H4 (cell line): Measurements from ENCODE around the gene WWOX. TPM values are rescaled to one million over a fixed set of nuclear protein-coding genes. Genes with fewer than 3 reads are reported as not detected.

Experiments
- DNase-seq: peaks from one replicate; pipeline ENCODE4 v3.0.0-alpha.2; 2015; ENCODE audit warnings: low spot score
- total RNA-seq: library from RNA; depleted of rRNA; stranded (reverse); fragments of >200 nt; shearing (Covaris generic); gene quantifications from 2 replicates; pipeline ENCODE4 v1.2.3, GENCODE V29; 2014

WWOX gene
- total RNA-seq, 1 experiment from 2014 or later, result 25.4 TPM

DNA sequence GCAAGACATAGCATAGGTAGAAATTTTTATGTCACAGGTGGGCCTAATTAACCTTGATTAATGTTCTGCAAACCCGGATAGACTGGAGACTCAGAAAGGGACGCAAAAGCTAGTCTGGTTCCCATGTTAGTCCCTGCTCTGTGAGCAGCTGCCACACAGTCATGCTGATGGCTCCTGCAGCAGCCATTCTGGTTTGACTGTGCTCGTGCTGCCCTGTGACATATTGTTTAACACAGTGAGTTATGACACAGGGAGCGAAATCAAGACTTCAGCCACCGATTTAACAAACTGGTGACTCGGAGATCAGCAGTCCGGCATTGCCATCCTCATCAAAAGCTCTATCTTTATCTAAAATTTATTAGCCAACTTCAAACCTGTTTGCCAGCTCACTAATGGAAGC is 169.8 kb downstream of the WWOX start:
- no peak for DNase-seq

DNA sequence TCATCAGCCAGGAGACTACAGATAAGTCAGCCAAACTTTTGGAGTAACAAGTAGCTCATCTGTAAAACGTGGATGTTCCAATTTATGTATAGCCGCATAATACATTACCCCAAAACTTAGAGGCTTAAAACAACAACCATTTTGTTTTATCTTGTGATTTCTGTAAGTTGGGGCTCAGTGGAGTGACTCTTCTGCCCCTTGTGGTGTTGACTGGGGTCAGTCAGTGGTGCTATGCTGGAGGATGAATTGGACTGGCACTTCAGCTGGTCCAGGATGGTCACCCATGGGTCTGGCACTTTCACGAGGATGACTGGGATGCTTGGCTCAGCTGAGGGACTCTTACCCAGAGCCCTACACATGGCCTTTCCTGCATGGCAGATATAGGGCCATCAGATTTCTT is 172.5 kb downstream of the WWOX start:
- no peak for DNase-seq

DNA sequence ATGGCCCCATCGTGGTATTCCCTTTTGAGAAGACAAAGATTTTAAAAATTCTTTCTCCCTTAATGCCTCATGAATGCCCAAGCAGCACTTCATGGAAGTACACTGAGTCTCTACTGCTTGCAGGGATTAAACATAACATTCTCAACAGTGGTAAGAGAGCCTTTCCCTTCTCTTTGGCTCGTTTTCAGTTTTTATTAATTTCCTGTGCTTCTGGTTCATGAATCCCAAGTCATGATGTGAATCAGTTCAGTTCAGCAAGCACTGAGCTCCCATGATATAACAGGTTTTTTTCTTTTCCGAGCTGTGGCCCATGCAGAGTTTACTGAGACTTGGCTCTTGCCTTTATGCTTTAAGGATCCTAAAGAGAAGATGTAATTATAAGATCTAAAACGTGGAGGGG is 175.3 kb downstream of the WWOX start:
- no peak for DNase-seq

DNA sequence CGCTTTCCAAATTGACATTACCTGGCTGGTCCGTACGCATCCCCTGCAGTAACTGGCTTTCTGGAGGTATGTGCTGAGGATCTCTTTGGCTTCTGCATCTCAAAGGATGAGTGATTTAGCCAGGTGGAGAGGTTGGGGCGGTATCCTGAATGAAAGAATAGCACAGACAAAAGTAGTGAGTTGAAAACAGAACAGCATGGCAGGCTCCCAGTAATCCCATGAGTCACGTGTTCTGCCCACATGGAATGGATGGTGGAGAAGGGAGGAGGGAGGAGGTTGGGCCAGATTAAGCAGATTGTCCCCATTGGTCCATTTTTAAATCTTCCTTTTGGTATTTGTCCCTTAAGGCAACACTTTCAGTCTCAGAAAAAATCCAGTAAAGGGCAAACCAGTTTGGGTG is 176.0 kb downstream of the WWOX start:
- no peak for DNase-seq

DNA sequence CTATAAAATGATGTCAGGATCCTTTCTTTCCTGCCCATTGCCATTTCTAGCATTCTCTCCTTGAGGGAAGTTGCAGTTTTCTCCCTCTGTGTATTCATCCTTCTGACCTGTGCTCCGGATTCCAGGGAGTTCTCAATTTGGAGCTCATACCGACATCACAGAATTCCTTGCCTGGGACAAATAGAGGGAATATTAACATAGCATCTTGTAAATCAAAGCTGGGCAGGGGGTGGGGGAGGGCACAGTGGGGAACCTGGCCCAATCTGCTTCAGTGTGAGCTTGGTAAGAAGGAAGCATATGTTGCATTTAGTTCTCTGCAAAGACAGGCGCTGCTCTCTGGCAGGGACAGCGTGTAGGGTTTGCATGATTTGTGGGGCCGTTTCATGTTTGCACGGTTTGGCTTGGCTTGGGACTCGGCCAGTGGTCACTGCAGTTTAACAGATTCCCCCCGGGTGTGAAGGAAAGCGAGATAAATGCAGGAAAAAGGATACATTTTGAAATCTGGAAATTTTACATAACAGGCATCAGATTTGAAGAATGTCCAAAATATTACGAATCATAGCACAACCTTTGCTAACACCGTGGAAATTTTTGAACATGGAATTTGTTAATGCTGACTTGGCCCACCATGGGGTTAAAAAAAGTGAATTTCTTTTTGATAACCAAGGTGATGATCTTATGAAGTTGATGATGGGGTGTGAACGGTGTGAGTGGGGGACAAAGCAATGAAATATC is 178.0 kb downstream of the WWOX start:
- DNase-seq, result no peak

DNA sequence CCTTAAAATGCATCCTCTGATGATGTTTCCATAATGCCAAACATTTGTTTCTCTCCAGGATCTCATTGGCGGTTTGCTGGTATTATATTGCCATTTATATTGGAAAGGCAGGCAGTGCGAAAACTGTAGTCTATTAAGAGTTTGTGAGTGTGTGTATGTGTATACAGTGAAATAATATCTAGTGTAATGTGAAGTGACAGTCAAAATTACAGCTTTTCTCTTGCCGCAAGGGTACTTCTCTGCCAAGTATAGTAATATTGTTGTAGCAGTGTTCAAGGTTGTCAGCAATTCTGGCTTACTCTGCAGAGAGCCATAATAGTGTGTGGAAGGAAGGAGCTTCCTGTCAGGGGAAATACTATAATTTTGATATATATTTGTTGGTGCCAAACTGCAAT is 178.6 kb downstream of the WWOX start:
- no peak for DNase-seq

DNA sequence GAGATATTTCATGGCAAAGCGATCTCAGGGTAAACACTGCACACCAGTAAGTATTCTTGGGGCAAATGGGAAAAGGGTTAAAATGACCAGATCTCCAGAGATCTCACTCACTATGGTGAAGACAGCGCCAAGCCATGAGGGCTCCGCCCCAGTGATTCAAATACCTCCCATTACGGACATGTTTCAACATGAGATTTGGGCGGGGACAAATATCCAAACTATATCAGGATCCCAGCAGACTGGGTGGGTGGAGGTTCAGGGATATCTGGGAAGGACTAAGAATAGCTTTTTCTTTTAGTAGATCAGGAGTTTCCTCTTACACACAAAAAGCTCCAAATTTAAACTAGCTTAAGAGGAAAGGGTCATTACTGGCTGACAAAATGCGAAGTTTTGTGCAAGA is 181.7 kb downstream of the WWOX start:
- no peak for DNase-seq

DNA sequence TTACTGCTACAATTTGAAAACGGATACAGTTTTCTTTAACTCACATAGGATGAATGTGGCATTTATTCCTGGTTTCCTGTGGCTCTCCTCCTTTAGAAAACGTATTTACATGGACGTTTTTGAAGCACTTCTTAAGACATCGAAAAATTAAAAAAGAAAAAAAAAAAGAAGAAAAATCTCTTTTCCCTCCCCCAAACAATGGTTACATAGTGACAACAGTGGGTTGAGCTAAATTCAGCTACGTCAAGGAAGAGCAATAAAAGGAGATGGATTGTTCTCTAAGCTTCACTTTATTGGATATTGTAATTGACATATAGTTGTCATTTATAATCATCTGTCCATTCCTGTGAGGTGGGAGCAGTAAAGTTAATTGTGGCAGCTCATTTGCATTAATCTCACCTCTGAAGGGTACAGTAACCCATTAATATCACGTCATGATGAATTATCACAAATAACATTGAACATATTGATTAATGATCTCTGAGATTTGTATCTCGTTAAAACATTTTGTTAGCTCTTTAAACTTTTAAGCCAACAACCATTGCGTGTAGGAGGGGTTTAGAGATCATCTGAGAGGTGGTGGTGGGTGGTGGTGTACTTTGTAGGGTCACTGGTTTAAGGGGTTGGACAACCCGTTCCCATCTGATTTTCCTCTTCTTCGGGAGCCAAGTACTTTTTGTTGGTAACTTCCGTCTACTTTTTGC is 184.2 kb downstream of the WWOX start:
- DNase-seq, result no peak

DNA sequence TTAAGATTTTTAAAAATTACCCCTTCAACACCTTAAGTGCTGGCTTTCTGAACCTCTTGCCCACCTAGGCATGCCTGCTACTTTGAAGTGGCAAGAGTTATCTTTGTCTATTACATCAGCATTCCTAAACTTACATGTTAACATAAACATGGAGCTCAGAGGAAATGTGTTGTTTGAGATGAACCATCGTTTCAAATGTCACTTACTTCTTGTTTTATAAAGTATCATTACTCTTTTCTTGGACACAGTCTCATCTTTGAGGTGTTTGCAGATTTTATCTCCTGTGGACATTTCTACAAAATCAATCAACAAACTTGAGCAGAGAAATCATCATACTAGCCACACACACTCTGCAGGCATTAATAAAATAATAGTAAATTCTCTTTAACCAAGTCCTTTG is 184.9 kb downstream of the WWOX start:
- DNase-seq, result no peak

DNA sequence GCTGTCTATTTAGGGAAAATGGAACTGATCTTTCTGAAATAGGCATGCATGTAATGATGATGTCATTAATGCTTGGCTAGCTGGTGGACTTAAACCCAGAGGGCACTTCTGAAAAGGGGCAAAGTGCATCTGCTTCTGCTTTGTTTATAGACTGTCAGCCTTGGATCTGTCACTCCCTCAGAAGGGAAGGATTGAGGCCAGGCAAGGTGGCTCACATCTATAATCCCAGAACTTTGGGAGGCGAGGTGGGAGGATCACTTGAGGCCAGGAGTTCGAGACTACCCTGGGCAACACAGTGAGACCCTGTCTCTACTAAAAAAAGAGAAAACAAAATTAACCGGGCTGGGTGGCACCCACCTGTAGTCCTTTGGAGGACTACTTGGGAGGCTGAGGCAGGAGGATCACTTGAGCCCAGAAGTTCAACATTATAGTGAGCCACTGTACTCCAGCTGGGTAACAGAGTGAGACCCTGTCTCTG is 185.5 kb downstream of the WWOX start:
- DNase-seq, result no peak

DNA sequence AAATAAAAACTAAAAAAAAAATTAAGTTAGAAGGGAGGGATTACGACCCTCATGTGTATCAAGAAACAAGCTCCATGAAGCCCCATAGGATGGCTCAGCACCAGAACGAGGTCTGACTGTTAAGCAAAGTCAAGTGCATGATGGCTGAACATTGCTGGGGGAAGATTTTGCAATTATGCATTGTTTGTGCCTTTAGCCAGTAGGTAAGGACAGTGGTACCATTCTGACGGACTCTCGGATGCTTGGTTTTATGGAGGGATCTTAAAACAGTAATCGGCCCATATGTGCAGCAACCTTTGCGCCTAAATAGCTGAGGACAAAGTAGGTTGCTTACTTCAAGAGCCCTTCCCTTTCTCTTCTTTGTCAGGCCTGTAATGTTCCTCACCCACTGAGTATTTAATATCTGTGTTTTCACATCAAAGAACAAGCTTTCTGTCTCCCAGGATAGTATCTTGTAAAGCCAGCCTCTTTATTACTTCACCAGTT is 186.0 kb downstream of the WWOX start:
- no peak for DNase-seq

DNA sequence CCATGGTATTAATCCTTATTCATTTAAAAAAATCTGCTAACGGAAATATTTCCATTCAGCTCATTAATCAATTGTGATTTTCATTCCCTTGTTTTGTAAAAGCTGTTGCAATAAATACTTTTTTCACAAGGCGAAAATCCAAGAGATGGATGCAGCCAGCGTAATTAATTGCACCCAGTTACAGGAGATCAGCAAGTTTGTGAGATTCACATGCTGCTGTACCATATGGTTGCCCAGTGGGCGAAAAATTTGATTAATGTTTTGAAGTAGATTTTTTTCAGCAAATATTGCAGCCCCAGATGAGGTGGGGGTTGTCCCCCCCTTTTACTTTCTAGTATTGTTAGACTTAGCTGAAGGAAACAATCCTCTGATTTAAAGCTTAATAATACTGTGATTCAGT is 186.6 kb downstream of the WWOX start:
- DNase-seq, result no peak

DNA sequence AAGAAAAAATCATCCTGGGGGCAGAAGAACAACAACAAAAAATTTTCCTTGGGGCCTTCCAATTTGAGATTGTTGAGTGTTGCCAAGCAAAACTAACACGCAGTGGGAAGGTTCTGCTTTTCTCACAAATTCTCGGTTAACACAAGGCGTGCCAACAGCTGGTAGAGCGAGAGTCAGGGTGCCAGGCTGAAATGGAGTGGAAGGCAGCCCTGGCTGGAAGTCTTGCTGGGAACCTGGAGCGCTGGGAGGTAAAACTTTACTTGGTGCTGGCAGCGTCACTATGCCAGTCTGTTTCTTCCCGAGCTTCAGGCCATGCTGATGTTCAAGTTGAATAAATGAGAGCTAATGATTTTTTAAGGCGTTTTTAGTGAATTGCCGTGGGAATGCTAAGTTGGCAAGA is 189.4 kb downstream of the WWOX start:
- no peak for DNase-seq

DNA sequence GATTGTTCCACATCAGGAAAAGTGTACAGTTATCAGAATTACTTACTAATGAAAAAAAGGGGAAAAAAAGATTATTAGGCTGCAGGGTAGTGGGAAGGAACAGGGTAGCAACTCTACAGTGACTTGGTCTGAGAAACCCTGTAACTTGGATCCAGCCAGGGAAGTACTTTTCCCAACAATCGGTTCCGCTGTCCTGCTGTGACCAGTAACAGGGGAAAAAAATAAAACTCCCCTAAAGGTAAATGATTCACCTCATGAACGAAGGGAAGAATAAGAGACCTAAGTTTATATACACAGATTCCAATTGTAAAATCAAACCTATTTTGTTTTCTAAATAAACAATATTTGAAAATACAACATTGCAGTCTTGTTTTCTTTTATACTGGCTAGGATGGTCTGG is 189.9 kb downstream of the WWOX start:
- no peak for DNase-seq

DNA sequence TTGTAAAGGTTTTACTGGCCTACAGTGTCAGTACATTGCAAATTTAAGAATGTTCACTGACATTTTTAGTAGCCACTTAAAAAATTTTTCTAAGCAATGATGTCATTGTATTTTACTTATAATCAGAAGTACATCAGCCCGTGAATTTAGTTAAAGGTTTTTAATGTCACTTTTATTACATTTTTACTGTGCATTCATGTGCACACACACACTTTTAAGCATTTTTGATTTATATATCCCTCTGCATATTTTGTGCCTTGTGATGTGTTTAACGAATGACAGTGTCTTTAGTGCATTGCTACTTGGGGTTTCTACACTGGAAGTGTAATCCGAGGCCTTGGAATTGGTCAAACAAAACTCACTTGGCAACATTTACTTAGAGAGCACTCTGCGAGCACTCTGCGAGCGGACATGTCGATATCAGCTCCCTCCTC is 190.4 kb downstream of the WWOX start:
- no peak for DNase-seq

DNA sequence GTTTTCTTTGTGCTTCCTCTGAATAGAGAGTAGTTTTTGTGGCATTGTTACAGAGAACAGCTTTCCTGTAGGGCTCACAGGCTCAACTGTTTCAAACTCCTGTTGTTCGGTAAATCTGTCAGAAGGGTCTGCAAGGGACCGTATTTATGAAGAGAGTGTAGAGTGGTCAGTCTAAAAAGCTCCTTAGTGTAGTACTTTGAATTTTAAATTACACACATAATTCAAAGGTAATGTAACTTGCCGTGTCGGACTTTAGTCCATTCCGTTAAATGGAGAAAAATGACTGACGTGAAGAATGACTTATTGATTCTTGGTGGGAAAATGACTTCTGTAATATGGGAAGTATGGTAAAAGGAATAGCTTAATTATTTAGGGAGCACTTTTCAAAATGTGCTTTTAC is 190.9 kb downstream of the WWOX start:
- no peak for DNase-seq

DNA sequence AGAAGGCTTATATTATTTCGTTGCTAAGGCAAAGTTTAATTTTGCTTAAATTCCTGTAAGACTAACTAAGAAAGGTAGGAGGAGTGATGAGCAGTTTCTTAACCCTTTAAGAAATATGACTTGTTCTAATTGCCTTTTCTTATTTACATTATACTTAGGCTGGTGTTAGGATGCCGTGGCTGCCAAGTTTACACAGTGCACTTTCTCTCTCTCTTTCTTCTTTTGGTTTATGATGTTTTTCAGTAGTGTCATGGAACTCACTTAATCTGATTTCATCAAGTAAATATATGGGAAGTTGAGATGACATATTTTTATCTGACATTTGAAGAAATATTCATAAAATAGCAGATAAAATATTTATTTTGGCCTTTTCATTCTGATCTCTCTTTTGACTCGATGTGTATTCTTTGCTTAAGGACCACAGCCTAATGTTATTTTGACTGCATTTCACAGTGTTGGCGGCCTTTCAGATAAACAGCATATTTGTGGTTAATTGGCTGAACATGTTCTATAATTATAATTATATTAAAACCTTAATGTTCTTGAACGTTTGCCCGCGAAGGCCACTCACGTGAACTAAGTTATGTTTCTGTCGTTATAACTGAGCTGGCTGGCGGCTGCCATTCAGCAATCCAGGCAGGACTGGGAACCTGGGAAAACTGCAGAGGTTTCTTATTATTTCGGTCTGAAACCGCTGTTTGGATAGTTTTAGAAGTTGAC is 191.6 kb downstream of the WWOX start:
- peak; percentile 11 for DNase-seq

DNA sequence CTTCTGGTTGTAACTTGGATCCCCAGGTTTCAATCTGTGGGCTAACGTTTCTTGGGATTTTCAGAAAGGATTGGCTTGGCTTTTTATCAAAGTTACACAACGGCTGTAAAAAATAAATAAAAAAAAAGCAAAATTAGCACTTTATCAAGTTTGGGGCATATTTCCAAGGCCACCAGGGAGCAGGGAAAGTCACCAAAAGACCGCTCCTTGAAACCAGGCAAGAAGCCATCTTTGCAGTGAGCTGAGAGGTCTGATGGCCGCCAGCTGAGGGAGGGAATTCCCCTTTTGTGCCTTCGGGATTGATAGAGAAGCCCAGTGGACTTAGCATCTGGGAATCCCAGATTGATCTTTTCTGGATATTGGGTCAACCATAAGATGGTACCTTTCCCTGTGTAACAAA is 192.2 kb downstream of the WWOX start:
- DNase-seq, result peak; percentile 10

DNA sequence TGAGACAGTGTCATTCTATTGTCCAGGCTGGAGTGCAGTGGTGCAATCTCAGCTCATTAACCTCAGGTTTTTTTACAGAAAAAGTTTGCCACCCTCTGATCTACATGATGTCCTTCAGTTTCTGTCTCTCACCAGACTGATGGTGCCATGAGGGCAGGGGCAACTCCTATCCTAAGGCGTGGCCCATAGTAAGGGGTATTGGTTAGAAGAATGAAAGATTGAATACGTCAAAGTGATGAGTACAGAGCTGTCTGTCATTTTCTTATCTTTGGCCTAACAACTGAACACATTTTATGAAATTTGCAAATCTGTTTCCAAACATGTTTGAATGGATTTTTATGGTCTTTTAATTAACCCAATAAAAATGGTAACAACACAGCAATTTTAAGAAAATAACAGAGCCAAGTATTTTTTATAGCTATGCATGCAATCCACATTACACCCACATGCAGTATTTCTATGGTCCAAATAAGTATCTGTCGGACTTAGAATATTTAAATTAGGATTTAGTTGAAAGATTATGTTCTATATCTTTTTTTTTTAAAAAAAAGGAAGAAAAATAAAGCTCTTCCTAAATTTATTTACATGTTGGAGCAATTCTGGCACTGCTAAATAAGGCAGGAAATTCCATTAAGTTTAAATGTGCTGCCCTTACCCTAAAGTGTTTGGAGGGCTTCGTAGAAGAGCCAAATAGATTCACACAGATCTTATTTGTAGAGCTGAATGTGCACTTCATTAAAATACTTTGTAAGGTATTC is 192.8 kb downstream of the WWOX start:
- no peak for DNase-seq

DNA sequence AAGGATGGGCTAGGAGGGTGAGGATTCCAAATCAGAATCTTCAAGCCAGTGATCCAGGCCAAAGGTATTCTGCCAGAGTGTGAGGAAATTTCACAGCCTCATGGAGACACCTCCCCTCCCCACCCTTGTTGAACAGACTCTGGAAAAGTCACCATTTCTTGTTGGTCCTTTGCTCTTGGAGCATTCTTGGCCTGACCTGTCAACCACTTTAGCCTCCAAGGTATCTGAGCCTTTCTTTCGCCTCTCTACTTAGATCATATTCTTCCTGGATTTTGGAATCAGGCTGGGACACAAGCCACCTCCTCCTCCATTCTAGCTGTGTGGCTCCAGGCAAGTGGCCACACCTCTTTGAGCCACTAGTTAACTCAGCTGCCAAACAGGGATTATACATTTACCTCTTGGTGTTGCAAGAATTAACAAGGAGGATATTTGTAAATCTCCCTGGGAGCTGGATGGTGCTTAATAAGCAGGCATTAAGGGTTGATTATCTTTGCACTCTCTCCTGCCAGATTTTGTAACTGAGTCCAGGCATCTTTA is 193.5 kb downstream of the WWOX start:
- DNase-seq, result no peak

DNA sequence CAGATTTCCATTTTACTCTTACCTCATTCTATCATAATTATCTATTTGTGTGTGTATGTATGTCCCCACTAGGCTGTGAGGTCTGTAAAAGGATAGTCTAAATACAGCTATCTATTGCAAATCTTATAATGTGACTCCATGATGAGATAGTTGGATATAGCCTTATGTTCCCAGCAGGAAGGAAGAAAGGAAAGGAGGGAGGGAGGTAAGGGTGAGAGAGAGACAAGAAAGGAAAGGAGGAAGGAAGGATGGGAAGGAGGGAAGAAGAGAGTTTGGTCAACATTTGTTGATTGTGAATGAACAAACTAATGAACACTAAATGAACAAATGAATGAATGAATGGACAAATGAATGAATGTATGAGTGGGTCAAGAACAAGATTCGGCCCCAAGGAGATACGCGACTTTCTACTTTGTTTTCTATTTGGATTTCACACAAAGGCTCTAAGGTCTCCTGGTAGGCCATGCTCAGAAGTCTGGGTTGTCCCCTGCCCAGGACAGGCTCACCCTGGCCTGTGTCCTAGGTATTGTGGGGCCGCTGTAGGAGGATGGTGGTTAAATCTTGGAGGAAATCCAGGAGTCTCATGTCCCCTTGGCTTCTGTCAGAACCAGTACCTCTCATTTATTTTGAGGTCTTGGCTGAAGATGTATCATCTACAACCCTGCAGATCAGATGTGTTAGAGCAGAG is 195.2 kb downstream of the WWOX start:
- no peak for DNase-seq
